ENCODE data around the gene AFAP1. TPM values are rescaled to one million over a fixed set of nuclear protein-coding genes. Genes with fewer than 3 reads are reported as not detected.

Gene AFAP1
- total RNA-seq, 2 donors from 2014 or later, result 9.6 to 35.3 TPM

DNA sequence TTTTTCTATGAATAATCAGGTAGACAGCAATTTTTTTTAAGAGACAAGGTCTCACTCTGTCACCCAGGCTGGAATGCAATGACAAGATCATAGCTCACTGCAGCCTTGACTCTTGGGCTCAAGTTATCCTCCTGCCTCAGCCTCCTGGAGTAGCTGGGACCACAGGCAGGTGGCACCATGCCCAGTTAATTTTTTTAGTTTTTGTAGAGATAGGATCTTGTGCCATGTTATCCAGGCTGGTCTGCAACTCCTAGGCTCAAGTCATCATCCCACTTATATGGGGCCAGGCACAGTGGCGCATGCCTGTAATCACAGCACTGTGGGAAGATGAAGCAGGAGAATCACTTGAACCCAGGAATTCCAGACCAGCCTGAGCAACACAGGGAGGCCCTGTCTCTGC is 26.8 kb downstream of the AFAP1 start:
- H3K27me3 ChIP-seq, result no peaks in the 10 kb centered on the region
- H3K4me1 ChIP-seq, result peaks cover 10% of the 10 kb centered on the region
- H3K36me3 ChIP-seq (replicated peaks in 1 of 2; ENCODE audit: insufficient read depth in 1 of 2, low read depth in 2 of 2), result no peaks in the 10 kb centered on the region
- no peak overlapping the region for H3K27ac ChIP-seq
- TF ChIP-seq POLR2A (IDR thresholded peaks at IDR 0.05), result no peak
- no peak for TF ChIP-seq CTCF (IDR thresholded peaks at IDR 0.05)
- H3K4me3 ChIP-seq, result no peak overlapping the region
- WGBS, 2 donors, result 89 to 100% methylated on average over 1 of the region's 1 CpG
- intact Hi-C loops (cut with DNase I), result no loop called here
- no peak for DNase-seq
- no peaks in the 10 kb centered on the region for H3K9me3 ChIP-seq
- no peak for ATAC-seq

- 77 to 87% methylated on average over 16 of the region's 16 CpGs for WGBS, 2 donors
- Histone ChIP-seq H3K4me1 (peaks cover 10% of the 10 kb centered on the region), H3K4me3 (no peak overlapping the region), H3K27me3 (no peaks in the 10 kb centered on the region), H3K36me3 (replicated peaks in 1 of 2; ENCODE audit: insufficient read depth in 1 of 2, low read depth in 2 of 2) (no peaks in the 10 kb centered on the region), H3K27ac (peak overlapping the region in 2 of 4 donors; percentile 56 to 72), H3K9me3 (no peaks in the 10 kb centered on the region)
- TF ChIP-seq CTCF (IDR thresholded peaks at IDR 0.05) (no peak), POLR2A (IDR thresholded peaks at IDR 0.05) (no peak)
- ATAC-seq (peak; percentile 37), DNase-seq (peak in 3 of 4 donors; percentile 13 to 24 (median 22))
- intact Hi-C loops (cut with DNase I), result no loop called here
Measured at GRCh38 chr4:7910952-7911578, 28.6 kb downstream of the AFAP1 start.

GRCh38 chr4:7910263-7910896 is 29.3 kb downstream of the AFAP1 start:
- Histone ChIP-seq H3K9me3 (no peaks in the 10 kb centered on the region), H3K27ac (peak overlapping the region in 2 of 4 donors; percentile 56 to 72), H3K4me1 (peaks cover 10% of the 10 kb centered on the region), H3K27me3 (no peaks in the 10 kb centered on the region), H3K36me3 (replicated peaks in 1 of 2; ENCODE audit: insufficient read depth in 1 of 2, low read depth in 2 of 2) (no peaks in the 10 kb centered on the region), H3K4me3 (no peak overlapping the region)
- DNase-seq, result peak in 1 of 4 donors; percentile 9
- 77 to 81% methylated on average over 16 of the region's 16 CpGs for WGBS, 2 donors
- TF ChIP-seq POLR2A (IDR thresholded peaks at IDR 0.05), result no peak
- TF ChIP-seq CTCF (IDR thresholded peaks at IDR 0.05), result no peak
- peak; percentile 59 for ATAC-seq
- intact Hi-C loops (cut with DNase I), result no loop called here

DNA sequence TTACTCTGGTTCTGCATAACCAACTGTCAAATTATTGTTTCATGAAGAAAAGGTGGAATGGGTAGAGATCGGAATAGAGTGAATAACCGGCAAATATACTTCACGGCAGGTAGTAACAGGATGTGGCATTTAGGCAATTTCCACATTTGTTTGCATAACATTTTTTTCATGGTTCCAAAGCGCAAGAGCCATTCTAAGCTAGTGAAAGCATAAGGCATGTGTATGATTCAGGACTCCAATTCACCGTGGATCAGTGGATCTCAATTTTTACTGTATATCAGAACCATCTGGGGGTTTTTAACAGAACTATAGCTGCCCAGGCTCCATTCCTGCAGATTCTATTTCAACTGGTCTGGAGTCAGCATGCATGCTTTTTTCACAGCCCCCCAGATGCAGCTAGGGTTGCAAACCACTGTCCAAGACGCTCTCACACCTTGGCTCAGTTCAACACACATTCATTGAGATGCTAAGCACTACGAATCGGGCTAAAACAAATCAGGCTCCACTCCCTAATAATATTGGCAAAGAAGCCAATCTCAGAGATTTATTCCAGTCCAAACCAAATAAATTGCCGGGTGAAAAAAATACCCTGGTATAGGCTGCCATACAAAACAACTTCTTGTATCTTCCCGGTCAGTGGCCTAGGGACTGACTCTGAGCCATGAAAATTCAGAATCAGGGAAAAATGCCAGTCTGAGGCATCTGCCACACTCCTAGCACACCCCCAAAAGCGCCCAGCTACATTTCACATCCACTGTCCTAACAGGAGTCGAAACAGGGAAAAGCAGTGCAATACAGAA is 30.0 kb downstream of the AFAP1 start:
- Histone ChIP-seq H3K36me3 (replicated peaks in 1 of 2; ENCODE audit: insufficient read depth in 1 of 2, low read depth in 2 of 2) (no peaks in the 10 kb centered on the region), H3K9me3 (no peaks in the 10 kb centered on the region), H3K27ac (peak overlapping the region in 2 of 4 donors; percentile 53 to 56), H3K27me3 (no peaks in the 10 kb centered on the region), H3K4me3 (no peak overlapping the region), H3K4me1 (peaks cover 14% of the 10 kb centered on the region)
- TF ChIP-seq CTCF (IDR thresholded peaks at IDR 0.05) (no peak), POLR2A (IDR thresholded peaks at IDR 0.05) (no peak)
- ATAC-seq (no peak), DNase-seq (no peak)
- intact Hi-C loops (cut with DNase I), result no loop called here
- 73 to 78% methylated on average over 12 of the region's 12 CpGs for WGBS, 2 donors
